Omental fat pad (tissue), 4 donors: ENCODE measurements around the gene TMIGD1. TPM values are rescaled to one million over a fixed set of nuclear protein-coding genes. Genes with fewer than 3 reads are reported as not detected.
"Not testable (repeated sequence)": the region's sequence is repeated elsewhere in the genome, so short reads cannot be mapped to it uniquely, and the experiment has no call there.

Experiments
- ATAC-seq: fragments of 150-250 bp; one replicate; pipeline ENCODE4 v1.9.1; 2016; ENCODE audit warnings: mild to moderate bottlenecking, moderate library complexity; ENCODE audit not compliant: low FRiP score
- DNase-seq: peaks from one replicate; pipeline ENCODE4 v3.0.0-alpha.2; 2019; ENCODE audit warnings: low spot score
- CTCF ChIP-seq, 3 donors: fragments of 450-650 bp; IDR thresholded peaks; one replicate each; pipeline ENCODE4 v1.5.1; 2016 to 2017; ENCODE audit warnings: antibody characterized with exemption in 3 of 3, mild to moderate bottlenecking in 3 of 3, moderate library complexity in 2 of 3
- total RNA-seq, 4 donors: library from RNA; depleted of rRNA; stranded (reverse); fragments of >200 nt; gene quantifications; one replicate each; pipeline ENCODE4 v1.1.0, GENCODE V29; 2016

Gene TMIGD1
- total RNA-seq, 4 donors from 2014 or later: not detected

GRCh38 chr17:30347488-30347887 lies 13.6 kb upstream of the TMIGD1 start:
- DNase-seq: no peak
- TF ChIP-seq CTCF (IDR thresholded peaks at IDR 0.05): no peak
- ATAC-seq: no peak

GRCh38 chr17:30346221-30346795 lies 12.5 kb upstream of the TMIGD1 start:
- no peak for ATAC-seq
- no peak for TF ChIP-seq CTCF (IDR thresholded peaks at IDR 0.05)

GRCh38 chr17:30345527-30346075 lies 11.7 kb upstream of the TMIGD1 start:
- ATAC-seq (no peak), DNase-seq (no peak)
- no peak for TF ChIP-seq CTCF (IDR thresholded peaks at IDR 0.05)

More at GRCh38 chr17:30346221-30346795, 12.5 kb upstream of the TMIGD1 start:
- DNase-seq: no peak

- TF ChIP-seq CTCF (IDR thresholded peaks at IDR 0.05): no peak
- no peak for DNase-seq
- ATAC-seq: peak; percentile 59
Measured at GRCh38 chr17:30345089-30345433, 11.2 kb upstream of the TMIGD1 start.

- TF ChIP-seq CTCF (IDR thresholded peaks at IDR 0.05): no peak
- ATAC-seq (peak; percentile 51), DNase-seq (no peak)
Measured at GRCh38 chr17:30344283-30345088, 10.6 kb upstream of the TMIGD1 start.

GRCh38 chr17:30343796-30344195 lies 9.9 kb upstream of the TMIGD1 start:
- ATAC-seq (no peak), DNase-seq (no peak)
- no peak for TF ChIP-seq CTCF (IDR thresholded peaks at IDR 0.05)

GRCh38 chr17:30343244-30343643 lies 9.4 kb upstream of the TMIGD1 start:
- not testable (repeated sequence) for DNase-seq, ATAC-seq
